Type B pancreatic cell (in vitro differentiated cells): ENCODE measurements around the gene ZNF677. TPM values are rescaled to one million over a fixed set of nuclear protein-coding genes. Genes with fewer than 3 reads are reported as not detected.
"Not testable (repeated sequence)": the region's sequence is repeated elsewhere in the genome, so short reads cannot be mapped to it uniquely, and the experiment has no call there.

Experiments
- DNase-seq: peaks from one replicate; pipeline ENCODE4 v3.0.0; 2021; ENCODE audit warnings: mixed read lengths; ENCODE audit not compliant: unreplicated experiment; ENCODE audit errors: extremely low spot score
- H3K27ac Mint-ChIP-seq: 2 replicates; pipeline ENCODE4 v1.8.0; 2021; ENCODE audit warnings: mild to moderate bottlenecking, mixed read lengths
- H3K27me3 Mint-ChIP-seq: 2 replicates; pipeline ENCODE4 v1.8.0; 2021; ENCODE audit warnings: mixed read lengths
- H3K36me3 Mint-ChIP-seq: 2 replicates; pipeline ENCODE4 v1.8.0; 2021; ENCODE audit warnings: mixed read lengths
- H3K4me1 Mint-ChIP-seq: one replicate; pipeline ENCODE4 v1.8.0; 2021; ENCODE audit warnings: mixed read lengths; ENCODE audit not compliant: unreplicated experiment
- H3K4me3 Mint-ChIP-seq: 2 replicates; pipeline ENCODE4 v1.8.0; 2021; ENCODE audit warnings: mild to moderate bottlenecking, mixed read lengths
- H3K9me3 Mint-ChIP-seq: 2 replicates; pipeline ENCODE4 v1.8.0; 2021; ENCODE audit warnings: mixed read lengths
- long read RNA-seq: library from polyadenylated mRNA; unstranded; transcript quantifications from one replicate; pipeline ENCODE4 v2.0.0, GENCODE V29; 2020
- total RNA-seq: library from RNA; stranded (reverse); gene quantifications from 2 replicates; pipeline ENCODE4 v1.2.1, GENCODE V29; 2021; ENCODE audit warnings: low replicate concordance
- TF ChIP-seq, protein P1 (sequence below): fragments of 200-600 bp; sonication (generic); conservative IDR thresholded peaks from 2 replicates; pipeline ENCODE4 v1.5.0; 2021; ENCODE audit warnings: antibody characterized with exemption, mild to moderate bottlenecking

Gene ZNF677
- 47.1 and 47.9 TPM in 2 replicates for total RNA-seq
- long read RNA-seq, transcript ZNF677-206 (5 exons, 3,497 nt), result minor isoform, 8 of 61 reads
- long read RNA-seq, transcript ZNF677-211 (4 exons, 719 nt), result major isoform, 14 of 61 reads
- long read RNA-seq, transcript ZNF677-210 (4 exons, 706 nt), result major isoform, 14 of 61 reads
- long read RNA-seq, transcript ZNF677-209 (1 exons, 3,207 nt), result minor isoform, 5 of 61 reads
- long read RNA-seq, partial matches to known transcripts, result 9 of 61 reads
- long read RNA-seq, other reads (novel, unspliced or antisense), result 9 of 61 reads

DNA sequence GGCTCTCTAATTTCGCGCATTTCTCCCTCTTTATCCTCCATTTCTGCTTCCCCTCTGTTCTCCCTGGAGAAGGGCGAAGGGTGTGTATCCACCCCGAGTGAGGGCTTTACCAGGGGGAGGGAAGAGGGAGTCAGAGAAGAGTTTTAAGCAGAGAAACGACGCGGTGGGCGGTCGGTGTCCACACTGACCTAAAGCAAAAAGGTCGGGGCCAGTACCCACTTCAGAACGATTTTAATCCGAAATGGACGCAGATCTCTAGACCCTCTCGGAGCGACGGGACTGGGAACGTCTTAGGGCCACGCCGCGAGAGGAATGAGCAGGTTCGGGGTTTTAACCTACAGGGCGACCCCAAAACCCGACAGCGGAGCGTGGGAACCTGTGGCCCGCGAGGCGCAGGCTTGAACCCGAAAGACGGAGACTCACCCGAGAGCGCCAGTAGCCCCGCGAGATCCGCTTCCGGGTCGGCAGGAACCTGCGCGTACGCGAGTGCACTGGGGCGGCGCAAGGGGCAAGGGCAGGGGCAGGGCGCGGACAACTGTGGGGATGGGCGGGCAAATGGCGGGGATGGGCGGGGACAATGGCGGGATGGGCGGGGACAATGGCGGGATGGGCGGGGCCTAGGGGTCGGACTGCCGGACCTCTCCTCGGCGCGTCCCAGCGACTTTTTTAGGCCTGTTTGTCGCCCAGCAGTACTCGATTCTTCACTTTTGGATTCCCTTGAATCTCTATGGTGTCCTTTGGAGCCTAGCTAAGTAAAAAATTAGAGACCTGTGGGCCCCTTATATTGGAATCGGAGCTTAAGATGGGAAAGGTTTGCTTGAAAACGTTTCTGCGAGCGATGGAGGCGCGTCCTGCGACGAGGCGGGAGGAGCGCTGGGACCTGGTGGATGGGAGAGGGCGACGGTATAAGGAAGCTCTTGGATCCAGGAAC is at the start of gene ZNF677:
TSS of gene ZNF677 (minus strand) at position 463 of the 931 bp plus-strand sequence. CDS start 3,323 bp downstream, outside the sequence.
- H3K4me1 Mint-ChIP-seq, result peaks cover 9% of the 10 kb centered on the region
- peaks cover 42% of the 10 kb centered on the region for H3K36me3 Mint-ChIP-seq
- H3K27me3 Mint-ChIP-seq, result peaks cover 4% of the 10 kb centered on the region
- H3K9me3 Mint-ChIP-seq, result peaks cover 17% of the 10 kb centered on the region
- H3K4me3 Mint-ChIP-seq, result peak within 1 kb of the TSS; percentile 95
- TF ChIP-seq, protein P1, sequence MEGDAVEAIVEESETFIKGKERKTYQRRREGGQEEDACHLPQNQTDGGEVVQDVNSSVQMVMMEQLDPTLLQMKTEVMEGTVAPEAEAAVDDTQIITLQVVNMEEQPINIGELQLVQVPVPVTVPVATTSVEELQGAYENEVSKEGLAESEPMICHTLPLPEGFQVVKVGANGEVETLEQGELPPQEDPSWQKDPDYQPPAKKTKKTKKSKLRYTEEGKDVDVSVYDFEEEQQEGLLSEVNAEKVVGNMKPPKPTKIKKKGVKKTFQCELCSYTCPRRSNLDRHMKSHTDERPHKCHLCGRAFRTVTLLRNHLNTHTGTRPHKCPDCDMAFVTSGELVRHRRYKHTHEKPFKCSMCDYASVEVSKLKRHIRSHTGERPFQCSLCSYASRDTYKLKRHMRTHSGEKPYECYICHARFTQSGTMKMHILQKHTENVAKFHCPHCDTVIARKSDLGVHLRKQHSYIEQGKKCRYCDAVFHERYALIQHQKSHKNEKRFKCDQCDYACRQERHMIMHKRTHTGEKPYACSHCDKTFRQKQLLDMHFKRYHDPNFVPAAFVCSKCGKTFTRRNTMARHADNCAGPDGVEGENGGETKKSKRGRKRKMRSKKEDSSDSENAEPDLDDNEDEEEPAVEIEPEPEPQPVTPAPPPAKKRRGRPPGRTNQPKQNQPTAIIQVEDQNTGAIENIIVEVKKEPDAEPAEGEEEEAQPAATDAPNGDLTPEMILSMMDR, result no peak
- peak; percentile 94 for DNase-seq
- H3K27ac Mint-ChIP-seq, result peak within 1 kb of the TSS; percentile 94

GRCh38 chr19:53301341-53301740 is 46.7 kb upstream of the ZNF677 start:
- not testable (repeated sequence) for H3K4me3 Mint-ChIP-seq, H3K9me3 Mint-ChIP-seq, H3K27ac Mint-ChIP-seq, DNase-seq, H3K4me1 Mint-ChIP-seq, H3K36me3 Mint-ChIP-seq
- peaks cover 15% of the 10 kb centered on the region for H3K27me3 Mint-ChIP-seq

GRCh38 chr19:53294786-53295441 is 40.2 kb upstream of the ZNF677 start:
- no peak for DNase-seq
- Mint-ChIP-seq H3K27me3 (no peaks in the 10 kb centered on the region), H3K36me3 (no peaks in the 10 kb centered on the region), H3K4me3 (no peak overlapping the region), H3K27ac (peak overlapping the region; percentile 63), H3K4me1 (no peaks in the 10 kb centered on the region), H3K9me3 (peaks cover 6% of the 10 kb centered on the region)
- TF ChIP-seq, protein P1, result no peak

- no peak overlapping the region for H3K4me3 Mint-ChIP-seq
- peaks cover 6% of the 10 kb centered on the region for H3K9me3 Mint-ChIP-seq
- TF ChIP-seq, protein P1, result no peak
- no peak overlapping the region for H3K27ac Mint-ChIP-seq
- no peak for DNase-seq
- H3K36me3 Mint-ChIP-seq, result no peaks in the 10 kb centered on the region
- no peaks in the 10 kb centered on the region for H3K4me1 Mint-ChIP-seq
- H3K27me3 Mint-ChIP-seq, result peaks cover under 1% of the 10 kb centered on the region
These were observed 36.3 kb upstream of the ZNF677 start for GRCh38 chr19:53290758-53291549.

DNA sequence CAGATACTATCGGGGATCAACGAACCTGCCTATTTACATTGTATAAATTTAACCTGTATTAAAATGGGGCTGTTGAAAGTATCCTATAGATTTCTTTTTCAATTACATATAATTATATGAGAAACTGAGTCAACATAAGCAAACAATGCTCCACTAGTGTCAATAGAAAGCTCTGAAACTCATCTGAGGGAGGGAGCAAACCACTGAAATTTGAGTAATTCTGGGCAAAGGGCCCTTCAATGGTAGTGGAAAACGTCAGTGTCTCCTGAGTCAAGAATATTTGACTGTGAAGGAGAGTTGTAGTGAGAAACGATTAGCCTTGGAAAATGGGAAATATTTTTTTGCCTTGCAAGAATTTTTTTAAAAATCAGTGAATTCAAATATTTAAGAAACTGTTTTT is 30.4 kb upstream of the ZNF677 start:
- Mint-ChIP-seq H3K36me3 (no peaks in the 10 kb centered on the region), H3K4me3 (no peak overlapping the region), H3K27me3 (peaks cover 3% of the 10 kb centered on the region), H3K9me3 (no peaks in the 10 kb centered on the region), H3K27ac (no peak overlapping the region), H3K4me1 (no peaks in the 10 kb centered on the region)
- DNase-seq, result no peak
- TF ChIP-seq, protein P1, result no peak
